ENCODE data around the gene PCP4L1.
"Not testable (repeated sequence)": the region's sequence is repeated elsewhere in the genome, so short reads cannot be mapped to it uniquely, and the experiment has no call there.

PCP4L1 gene

DNA sequence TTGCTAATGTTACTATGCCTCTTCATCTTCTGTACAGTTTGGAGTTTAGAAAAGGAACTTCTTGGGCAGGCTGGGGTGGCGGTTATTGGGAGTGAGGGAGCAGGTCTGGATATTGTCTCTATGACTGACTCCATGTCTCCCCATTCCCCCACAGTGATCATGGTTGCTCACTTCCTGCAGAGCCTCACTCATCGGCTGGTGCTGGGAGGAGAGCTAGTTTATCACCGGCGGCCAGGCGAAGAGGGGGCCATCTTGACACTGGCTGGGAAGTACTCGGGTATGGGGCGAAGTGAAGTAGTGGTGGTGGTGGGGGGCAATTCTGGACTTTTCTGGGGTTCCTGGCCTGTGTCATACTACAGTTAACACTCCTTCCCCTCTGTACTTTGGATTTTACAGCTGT, 30.5 kb upstream of the PCP4L1 start:
- no peak for DNase-seq (ENCODE audit: low read depth in 2 of 2)

GRCh38 chr1:161229896-161230295, 28.6 kb upstream of the PCP4L1 start:
- no peak for DNase-seq (ENCODE audit: low read depth in 2 of 2)

DNA sequence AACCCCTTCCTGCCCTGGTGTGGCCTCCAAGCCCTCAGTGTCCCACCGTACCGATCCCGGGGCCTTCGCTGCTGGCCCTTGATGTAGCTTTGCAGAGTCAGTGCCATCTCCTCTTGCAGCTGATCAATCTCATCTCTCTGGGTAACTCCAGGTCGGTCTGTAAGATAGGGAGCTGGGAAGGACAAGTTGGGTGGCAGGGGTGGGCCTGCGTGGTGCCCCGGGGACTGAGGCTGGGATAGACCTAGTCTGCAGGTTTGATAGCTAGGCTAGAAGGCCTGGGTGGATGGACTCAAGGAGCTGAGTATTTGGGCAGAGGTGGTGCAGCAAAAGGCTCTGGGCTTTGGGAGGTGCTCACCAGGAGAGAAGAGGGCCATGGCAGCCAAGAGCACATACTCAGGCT, 27.8 kb upstream of the PCP4L1 start:
- no peak for DNase-seq (ENCODE audit: low read depth in 2 of 2)

DNA sequence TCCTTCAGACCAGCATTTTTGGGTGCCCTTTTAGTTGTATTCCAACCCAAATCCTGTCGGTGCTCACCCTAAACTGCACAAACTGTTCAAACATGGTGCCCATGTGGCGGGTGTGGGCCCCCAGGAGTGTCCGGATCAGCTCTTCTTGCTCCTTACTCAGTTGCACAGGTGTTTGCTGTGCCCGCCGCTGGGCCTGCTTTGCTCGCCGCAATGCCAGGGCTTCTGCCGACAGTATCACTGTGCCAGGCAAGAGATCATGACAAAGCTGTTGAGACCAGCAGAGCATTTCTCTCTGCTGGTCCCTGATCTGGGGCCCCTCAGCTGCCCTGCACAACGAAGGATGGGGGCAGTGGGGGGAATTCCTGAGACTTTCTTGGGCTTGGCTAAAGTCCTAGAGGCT, 25.4 kb upstream of the PCP4L1 start:
- DNase-seq (ENCODE audit: low read depth in 2 of 2): no peak

DNA sequence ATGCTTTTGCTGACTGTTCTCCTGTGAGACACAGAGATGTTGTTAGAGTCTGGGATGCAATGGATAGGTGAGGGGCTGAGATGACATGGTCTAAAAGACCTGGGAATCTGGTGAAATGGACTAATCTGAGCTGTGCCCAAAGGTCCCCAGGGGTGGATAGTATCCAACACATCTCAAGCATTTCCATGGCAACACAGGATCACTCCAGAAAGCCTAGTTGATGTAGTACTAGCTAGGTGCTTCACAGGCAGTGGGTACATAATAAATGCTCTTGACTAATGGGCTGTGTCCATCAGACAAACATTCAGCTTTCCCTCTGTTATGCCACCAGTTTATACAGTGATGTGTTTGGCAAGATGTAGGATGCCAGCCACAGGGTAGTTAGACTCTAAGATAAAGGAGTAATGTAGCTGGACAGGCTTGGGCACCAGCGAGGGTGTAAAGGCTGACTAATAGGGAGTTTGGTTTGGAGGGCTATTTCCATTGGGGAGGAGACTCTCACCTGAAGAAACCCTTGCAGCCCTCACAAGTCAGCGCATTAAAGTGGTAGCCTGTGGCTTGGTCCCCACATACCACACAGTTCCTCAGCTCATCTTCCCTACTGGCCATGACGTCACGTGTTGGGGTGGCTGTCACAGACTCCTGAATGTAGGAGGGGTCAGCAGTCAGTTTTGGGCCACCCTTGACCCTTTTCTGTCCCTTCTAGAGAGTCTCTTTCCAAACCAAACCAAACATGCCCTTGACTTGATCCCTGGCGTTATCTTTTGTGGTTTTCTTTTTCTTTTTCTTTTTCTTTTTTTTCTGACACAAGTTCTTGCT, 22.4 kb upstream of the PCP4L1 start:
- DNase-seq (ENCODE audit: low read depth in 2 of 2): no peak

- no peak for DNase-seq (ENCODE audit: low read depth in 2 of 2)
These were observed 20.5 kb upstream of the PCP4L1 start, which contains the start of gene NR1I3 for GRCh38 chr1:161238039-161238473. Gene NR1I3, minus strand, starts transcription at chr1:161238203. Its CDS starts 1,638 bp downstream, at chr1:161236565.

DNA sequence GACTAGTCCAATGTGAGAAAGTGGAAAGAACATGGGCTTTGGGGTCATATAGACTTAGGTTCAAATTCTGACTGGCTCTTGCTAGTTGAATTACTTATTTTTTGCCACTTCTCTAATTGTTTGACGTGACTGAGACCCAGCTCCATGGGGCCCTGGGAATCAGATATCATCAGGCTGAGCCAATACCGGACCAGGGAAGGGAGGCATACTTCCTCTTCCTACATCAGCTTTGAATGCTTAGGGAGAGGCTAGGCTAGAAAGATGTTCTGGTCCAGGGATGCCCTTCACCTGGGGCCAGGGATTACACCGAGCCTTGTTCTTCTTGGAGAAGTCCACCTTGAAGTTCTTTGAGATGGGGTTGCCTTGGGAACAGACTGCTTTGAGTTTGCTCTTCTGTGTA, 16.9 kb upstream of the PCP4L1 start:
- no peak for DNase-seq (ENCODE audit: low read depth in 2 of 2)

DNA sequence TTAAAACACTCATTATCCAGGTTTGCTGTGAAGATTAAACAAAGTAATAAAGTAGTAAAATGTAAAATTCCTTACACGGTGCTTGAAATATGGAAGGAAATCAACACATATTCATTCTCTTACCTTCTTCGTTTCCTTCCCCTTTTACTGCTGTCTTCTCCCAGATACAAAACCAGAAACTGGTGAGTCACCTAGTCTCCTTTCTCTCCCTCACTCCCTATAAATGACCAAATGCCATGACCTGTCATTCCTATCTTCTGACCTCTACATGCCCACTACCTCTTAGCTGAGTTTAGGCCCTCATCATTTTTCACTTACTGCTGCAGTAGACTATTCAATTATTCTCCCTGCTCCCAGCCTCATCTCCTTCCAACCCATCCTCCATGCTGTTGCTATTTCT, 16.2 kb upstream of the PCP4L1 start:
- no peak for DNase-seq (ENCODE audit: low read depth in 2 of 2)

GRCh38 chr1:161244888-161245287, 13.7 kb upstream of the PCP4L1 start:
- no peak for DNase-seq (ENCODE audit: low read depth in 2 of 2)

DNA sequence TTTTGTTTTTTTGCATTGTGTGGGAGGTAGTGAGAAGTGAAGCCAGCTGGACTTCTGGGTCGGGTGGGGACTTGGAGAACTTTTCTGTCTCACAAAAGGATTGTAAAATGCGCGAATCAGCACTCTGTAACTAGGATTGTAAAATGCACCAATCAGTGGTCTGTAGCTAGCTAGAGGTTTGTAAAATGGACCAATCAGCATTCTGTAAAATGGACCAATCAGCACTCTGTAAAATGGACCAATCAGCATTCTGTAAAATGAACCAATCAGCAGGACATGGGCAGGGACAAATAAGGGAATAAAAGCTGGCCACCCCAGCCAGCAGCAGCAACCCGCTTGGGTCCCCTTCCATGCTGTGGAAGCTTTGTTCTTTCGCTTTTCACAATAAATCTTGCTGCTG, 8.4 kb upstream of the PCP4L1 start:
- DNase-seq (ENCODE audit: low read depth in 2 of 2): not testable (repeated sequence)

DNA sequence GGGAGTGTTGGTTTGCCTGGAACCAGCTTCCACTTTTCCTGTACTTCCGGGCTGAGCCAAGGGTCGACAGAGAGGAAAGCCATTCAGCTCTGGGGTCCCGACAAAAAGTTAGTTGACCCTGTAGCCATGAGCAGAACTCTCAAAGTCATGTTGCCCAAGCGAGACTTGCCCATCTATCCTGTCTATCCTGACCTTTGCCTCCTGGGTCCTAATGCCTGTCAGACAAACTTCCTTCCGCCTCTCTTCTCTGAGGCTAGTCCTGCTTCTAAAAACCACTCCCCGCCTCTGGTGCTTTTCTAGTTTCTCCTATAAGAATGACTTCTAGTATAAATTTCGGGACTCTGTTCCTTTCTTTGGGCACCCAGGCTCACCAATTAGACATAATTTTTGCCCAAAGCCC, 7.7 kb upstream of the PCP4L1 start:
- DNase-seq (ENCODE audit: low read depth in 2 of 2): no peak

DNA sequence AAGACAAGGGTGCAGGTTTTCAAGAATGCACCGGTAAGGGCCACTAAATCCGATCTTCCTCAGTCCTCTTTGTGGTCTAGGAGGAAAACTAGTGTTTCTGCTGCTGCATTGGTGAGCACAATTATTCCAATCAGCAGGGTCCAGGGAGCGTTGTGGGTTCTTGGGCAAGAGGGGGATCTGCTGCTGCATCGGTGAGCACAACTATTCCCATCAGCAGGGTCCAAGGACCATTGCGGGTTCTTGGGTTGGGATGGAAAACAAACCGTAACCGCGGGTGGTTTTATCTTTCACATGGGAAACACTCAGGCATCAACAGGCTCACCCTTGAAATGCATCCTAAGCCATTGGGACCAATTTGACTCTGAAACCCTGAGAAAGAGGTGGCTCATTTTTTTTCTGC, 7.0 kb upstream of the PCP4L1 start:
- DNase-seq (ENCODE audit: low read depth in 2 of 2): no peak

DNA sequence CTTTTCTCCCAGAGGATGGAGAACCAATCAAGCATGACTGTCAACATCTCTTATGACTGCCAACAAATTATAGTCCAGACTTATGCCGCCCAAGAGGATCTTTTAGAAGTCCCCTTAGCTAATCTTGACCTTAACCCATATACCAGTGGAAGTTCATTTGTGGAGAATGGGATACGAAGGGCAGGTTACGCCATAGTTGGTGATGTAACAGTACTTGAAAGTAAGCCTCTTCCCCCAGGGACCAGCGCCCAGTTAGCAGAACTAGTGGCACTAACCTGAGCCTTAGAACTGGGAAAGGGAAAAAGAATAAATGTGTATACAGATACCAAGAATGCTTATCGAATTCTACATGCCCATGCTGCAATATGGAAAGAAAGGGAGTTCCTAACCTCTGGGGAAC, 3.2 kb upstream of the PCP4L1 start:
- not testable (repeated sequence) for DNase-seq (ENCODE audit: low read depth in 2 of 2)

DNA sequence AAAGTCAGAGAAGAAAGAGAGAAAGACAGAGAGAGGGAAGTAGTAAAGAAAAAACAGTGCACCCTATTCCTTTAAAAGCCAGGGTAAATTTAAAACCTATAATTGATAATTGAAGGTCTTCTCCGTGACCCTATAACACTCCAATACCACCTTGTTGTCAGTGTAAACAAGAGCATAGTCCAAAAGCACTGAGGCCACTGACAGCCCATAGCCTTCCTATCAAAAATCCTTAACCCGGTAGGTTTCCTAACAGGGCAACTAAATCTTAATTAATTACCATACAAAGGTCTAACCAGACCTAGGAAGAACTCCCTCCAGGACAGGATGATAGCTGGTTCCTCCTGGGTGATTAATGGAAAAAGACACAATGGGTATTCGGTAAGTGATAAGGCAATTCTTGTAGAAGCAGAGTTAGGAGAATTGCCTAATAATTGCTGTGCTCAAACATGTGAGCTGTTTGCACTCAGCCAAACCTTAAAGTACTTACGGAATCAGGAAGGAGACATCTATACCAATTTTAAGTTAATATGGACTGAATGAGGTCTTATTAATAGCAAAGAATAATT, 2.5 kb upstream of the PCP4L1 start:
- not testable (repeated sequence) for DNase-seq (ENCODE audit: low read depth in 2 of 2)

DNA sequence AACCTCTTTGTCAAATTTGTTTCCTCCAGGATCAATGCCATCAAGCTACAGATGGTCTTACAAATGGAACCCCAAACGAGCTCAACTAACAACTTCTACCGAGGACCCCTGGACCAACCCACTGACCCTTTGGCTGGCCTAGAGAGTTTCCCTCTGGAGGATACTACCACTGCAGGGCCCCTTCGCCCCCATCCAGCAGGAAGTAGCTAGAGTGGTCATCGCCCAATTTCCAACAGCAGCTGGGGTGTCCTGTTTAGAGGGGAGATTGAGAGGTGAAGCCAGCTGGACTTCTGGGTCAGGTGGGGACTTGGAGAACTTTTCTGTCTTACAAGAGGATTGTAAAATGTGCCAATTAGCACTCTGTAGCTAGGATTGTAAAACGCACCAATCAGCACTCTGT, 1.4 kb upstream of the PCP4L1 start:
- DNase-seq (ENCODE audit: low read depth in 2 of 2): not testable (repeated sequence)

GRCh38 chr1:161259345-161259702, 779 bp downstream of the PCP4L1 start:
- no peak for DNase-seq (ENCODE audit: low read depth in 2 of 2)

DNA sequence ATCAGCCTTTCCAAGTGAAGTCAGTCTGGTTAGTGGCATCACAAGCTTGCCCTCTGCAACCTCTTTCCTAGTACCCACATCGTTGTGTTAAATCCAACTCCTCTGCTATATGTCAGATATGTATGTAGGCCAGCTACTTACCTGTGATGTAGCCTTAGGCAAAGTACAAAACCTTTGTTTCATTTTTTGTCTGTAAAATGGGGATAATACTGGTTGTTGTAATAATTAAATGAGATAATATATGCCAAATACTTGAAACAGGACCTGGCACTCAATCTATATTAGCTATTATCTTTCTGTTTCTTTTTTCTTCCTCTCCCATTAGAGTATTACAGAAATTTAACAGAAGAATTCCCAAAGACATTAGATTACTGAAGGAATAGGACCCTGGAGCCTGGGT, 1.2 kb downstream of the PCP4L1 start:
- no peak for DNase-seq (ENCODE audit: low read depth in 2 of 2)

- no peak for DNase-seq (ENCODE audit: low read depth in 2 of 2)
These were observed 2.1 kb downstream of the PCP4L1 start for GRCh38 chr1:161260376-161261260.

DNA sequence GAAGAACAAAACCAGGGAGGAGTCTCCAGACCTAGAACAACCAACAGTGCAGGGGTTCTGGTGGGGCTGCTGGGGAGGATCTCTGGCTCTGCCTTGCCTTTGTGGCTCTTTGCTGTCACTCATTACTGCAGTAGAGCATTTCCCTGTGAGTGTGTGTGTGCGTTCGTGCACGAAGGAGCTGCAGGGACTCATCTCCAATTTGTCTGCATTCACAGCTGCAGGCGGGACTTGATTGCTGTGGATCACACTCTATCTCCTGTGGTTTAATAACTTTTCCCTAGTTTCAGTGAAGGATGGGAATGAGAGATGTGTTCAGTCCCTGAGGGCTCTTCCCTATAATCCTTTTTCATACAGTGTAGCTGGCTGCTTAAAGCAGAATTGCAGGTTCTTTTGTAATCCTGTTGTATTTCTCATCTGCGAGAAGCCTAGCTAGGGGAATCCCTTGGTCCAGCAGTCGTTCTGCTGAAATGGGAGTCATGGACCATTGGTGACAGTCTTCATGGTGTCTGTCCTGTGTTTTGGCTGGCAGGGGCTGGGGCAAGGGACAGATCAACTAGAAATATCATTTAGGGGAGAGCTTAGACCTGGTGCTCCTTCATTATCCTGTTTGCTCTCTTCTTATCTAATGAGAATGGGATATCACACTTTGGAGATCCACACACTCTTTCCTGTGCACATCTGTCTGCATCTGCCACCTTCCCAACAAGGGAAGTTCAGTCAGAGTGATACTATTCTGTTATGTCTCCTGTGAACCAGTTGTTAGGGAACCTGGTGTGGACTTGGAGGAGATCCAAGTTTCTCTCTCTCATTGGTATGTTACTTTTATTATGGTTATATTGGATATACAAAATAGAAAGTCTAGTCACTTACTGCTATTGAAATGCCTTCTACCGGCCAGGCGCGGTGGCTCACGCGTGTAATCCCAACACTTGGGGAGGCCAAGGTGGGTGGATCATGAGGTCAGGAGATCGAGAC, 3.0 kb downstream of the PCP4L1 start:
- DNase-seq (ENCODE audit: low read depth in 2 of 2): no peak

- DNase-seq (ENCODE audit: low read depth in 2 of 2): no peak
These were observed 6.8 kb downstream of the PCP4L1 start for GRCh38 chr1:161265305-161265704.

DNA sequence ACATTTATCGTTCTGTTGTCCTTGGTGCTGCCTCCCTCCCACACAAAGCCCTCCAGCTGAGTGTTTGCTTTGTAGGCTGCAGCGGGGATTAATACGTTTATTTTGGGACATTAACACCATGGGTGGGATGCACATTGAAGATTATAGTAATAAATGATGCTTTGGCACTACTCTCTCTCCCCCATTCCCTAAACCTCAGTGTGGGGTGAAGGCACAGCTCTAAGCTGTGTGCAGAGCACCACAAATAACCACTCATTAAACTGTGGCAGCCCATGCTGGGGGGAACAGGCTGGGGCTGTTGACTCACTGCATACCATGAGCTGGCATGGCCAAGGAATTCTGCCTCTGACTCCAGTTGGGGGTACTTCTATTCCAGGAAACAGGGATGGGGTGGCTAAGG, 7.7 kb downstream of the PCP4L1 start:
- DNase-seq (ENCODE audit: low read depth in 2 of 2): no peak
